ENCODE results near the gene UGT1A5.

DNA sequence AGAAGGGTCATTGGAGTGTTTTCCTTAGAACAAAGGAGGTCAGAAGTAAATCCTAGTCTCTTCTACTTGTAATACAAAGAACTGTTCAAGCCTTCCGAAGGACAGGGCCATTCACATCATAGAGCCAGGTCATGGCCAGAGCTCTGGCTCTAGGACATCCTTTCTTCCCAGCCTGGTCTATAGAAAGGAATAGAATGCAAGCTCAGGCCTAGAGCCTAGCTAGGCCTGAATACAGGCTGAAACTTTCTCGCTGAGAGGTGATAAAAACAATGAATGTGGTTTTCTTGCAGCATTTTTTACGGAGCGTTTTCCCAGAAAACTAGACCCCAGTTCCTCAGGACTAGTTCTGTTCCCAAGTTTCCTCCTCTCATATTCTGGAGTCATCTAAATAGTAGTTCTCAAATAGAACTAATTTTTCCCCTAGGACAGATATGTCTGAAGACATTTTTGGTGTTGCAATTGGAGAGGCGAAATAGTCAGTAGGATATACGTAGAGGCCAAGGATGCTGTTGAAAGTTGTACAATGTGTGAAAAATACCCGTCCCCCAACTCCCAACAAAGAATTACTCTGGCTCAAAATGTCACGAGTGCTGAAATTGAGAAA, 13.2 kb upstream of the UGT1A5 start:
- no peak for TF ChIP-seq CTCF (conservative IDR thresholded peaks at IDR 0.05; ENCODE audit: low read depth in 2 of 2)
- no peak for TF ChIP-seq NANOG (IDR thresholded peaks at IDR 0.05; ENCODE audit: borderline replicate concordance)
- no peak for TF ChIP-seq EZH2 (IDR thresholded peaks at IDR 0.05; ENCODE audit: low read depth, unreplicated experiment)
- no peak for TF ChIP-seq POLR2AphosphoS5 (IDR thresholded peaks at IDR 0.05; ENCODE audit: low read depth)
- no peak for TF ChIP-seq CREB1 (CRISPR knock-in tag; IDR thresholded peaks at IDR 0.05; ENCODE audit: low read depth)
- no peak for TF ChIP-seq ETS1 (IDR thresholded peaks at IDR 0.05)
- TF ChIP-seq EZH2phosphoT487 (IDR thresholded peaks at IDR 0.05; ENCODE audit: unreplicated experiment), result no peak

All from GM23338 (cell line).